Astrocyte of the cerebellum (primary cell): Measurements from ENCODE around the gene PLEKHG3.

ENCODE experiments used
- DNase-seq: peaks from one replicate; pipeline ENCODE4 v3.0.0-alpha.2; 2011; ENCODE audit warnings: low read depth
- H3K4me3 ChIP-seq: 2 replicates; pipeline ENCODE4 v1.5.1; 2011; ENCODE audit warnings: mild to moderate bottlenecking, low read depth, low read length, moderate library complexity
- in situ Hi-C: cut with HindIII; loops from 2 replicates; pipeline ENCODE4 v1.10.0; 2017; ENCODE audit warnings: low sequenced_read_pairs
- TF ChIP-seq, protein P1 (sequence below): IDR thresholded peaks from 2 replicates; pipeline ENCODE4 v1.5.1; 2012; ENCODE audit warnings: low read length, low read depth, moderate library complexity, mild to moderate bottlenecking; ENCODE audit errors: missing control alignments

The PLEKHG3 gene

DNA sequence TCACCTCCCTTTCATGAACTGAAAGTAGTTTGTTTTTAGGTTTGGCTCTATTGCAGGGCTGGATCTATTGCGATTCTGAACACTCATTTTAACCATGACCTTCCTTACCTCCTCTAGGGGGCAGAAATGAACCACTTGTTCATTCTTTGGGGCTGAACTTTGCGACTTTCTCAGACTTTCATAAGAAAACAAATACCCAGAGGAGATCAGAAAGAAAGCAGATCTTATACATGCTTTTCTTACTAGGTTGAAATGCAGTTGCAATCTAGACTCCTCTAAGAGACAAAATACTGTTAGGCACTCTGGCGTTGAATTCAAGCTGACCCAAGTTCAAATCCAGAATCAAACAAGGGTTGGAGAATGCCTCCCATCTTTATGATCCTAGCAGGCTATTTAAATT, 32.6 kb upstream of the PLEKHG3 start:
- DNase-seq, result peak; percentile 58
- TF ChIP-seq, protein P1, sequence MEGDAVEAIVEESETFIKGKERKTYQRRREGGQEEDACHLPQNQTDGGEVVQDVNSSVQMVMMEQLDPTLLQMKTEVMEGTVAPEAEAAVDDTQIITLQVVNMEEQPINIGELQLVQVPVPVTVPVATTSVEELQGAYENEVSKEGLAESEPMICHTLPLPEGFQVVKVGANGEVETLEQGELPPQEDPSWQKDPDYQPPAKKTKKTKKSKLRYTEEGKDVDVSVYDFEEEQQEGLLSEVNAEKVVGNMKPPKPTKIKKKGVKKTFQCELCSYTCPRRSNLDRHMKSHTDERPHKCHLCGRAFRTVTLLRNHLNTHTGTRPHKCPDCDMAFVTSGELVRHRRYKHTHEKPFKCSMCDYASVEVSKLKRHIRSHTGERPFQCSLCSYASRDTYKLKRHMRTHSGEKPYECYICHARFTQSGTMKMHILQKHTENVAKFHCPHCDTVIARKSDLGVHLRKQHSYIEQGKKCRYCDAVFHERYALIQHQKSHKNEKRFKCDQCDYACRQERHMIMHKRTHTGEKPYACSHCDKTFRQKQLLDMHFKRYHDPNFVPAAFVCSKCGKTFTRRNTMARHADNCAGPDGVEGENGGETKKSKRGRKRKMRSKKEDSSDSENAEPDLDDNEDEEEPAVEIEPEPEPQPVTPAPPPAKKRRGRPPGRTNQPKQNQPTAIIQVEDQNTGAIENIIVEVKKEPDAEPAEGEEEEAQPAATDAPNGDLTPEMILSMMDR, result peak; percentile 75
- no peak overlapping the region for H3K4me3 ChIP-seq
- in situ Hi-C loops, result loop anchor here (25.0 kb wide), 1 partner anchor 216 kb away; the partner anchor contains the start of gene SPTB

DNA sequence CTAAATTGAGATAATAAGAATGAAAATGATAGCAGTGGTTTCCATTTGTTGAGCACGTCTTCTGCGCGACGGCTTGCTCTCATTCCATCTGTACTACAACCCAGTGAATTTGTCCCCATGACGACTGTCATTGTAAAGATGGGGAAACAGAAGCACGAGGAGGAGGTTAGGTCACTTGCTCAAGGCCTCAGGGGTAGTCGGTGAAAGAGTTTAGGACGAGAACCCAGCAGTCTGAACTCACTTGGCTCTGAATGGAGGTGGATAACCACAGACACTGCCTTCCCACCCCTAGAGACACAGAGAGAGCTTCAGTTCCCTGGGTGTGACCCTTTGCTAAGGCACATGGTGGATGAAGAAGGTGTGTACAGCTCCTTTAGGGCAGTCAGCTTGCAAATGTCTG, 30.9 kb upstream of the PLEKHG3 start:
- in situ Hi-C loops, result loop anchor here (25.0 kb wide), 1 partner anchor 214 kb away; the partner anchor contains the start of gene SPTB
- TF ChIP-seq, protein P1, result no peak

DNA sequence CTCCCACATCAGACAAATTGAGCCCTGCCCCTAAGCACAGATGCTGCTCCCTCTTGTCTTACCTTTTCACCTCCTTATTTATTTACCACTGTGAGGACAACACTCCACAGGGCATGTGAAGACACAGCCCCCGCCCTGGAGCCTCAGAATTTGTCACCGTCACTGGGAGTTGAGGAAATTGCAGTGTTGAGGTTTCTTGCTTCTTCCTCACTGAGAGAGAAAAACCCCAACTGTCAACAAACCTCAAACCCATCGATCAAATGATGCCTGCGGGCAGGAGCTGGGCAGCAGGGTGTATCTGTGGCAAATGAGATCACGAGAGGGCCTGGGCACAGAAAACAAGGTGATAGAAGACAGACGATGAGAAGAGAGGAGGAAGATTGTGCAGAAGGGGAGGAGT, 30.5 kb upstream of the PLEKHG3 start:
- no peak for DNase-seq
- H3K4me3 ChIP-seq, result no peak overlapping the region
- in situ Hi-C loops, result loop anchor here (25.0 kb wide), 1 partner anchor 214 kb away; the partner anchor contains the start of gene SPTB
- TF ChIP-seq, protein P1, result no peak

More for the DNA sequence above, 30.9 kb upstream of the PLEKHG3 start:
- no peak for DNase-seq
- H3K4me3 ChIP-seq, result no peak overlapping the region

DNA sequence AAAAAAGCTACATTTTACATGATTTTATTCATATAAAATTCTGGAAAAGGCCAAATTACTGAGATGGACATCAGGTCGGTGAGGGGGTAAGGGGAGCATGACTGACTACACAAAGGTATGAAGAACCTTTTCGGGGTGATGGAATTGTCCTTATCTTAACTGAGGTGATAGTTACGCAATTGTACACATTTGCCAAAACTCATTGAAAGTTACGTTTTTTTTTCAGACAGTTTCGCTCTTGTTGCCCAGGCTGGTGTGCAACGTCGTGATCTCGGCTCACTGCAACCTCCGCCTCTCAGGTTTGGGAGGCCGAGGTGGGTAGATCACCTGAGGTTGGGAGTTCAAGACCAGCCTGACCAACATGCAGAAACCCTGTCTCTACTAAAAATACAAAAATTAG, 29.4 kb upstream of the PLEKHG3 start:
- DNase-seq, result no peak
- TF ChIP-seq, protein P1, result no peak
- H3K4me3 ChIP-seq, result no peak overlapping the region
- in situ Hi-C loops, result loop anchor here (25.0 kb wide), 1 partner anchor 212 kb away; the partner anchor contains the start of gene SPTB

DNA sequence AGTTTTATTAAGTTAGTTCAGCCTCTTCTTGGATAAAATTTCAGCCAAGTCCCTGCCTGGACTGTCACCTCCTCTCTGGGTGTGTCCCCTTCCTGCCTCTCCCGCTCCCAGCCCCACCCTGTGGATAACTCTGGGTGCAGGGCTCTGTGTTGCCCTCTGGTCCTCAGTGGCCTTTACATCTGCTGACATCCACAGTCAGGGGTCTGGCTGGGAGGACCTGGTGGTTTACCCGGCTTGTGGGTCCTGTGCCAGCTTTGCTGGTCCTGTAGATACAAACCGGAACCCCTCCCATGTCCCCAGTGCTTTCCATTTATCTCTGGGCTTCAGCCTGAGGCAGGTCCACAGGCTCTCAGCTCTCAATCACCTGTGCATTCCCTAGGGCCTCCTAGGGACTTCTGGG, 28.9 kb upstream of the PLEKHG3 start:
- in situ Hi-C loops, result no loop called here
- DNase-seq, result no peak
- no peak overlapping the region for H3K4me3 ChIP-seq
- TF ChIP-seq, protein P1, result no peak

DNA sequence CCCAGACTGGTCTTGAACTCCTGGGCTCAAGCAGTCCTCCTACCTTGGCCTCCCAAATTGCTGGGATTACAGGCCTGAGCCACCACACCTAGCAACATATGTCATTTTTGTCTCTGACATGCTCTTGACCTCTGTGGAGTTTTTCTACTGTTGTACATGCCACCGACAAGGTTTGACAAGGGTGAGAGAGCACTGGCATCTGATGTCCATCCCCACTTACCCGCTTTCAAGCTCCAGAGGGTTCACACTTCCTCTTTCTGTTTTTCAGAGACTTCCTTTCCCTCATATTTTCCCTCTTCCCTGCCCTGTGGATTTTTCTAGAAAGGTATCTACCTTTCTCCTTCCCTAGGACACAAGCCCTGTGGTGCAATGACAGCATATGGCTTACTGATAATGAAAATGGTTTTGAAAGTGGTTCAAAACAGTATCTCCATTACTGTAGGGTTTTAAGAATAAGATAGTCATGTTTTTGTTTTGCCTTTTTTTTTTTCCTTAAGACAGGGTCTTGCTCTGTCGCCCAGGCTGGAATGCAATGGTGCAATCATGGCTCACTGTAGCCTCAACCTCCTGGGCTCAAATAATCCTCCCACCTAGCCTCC, 27.7 kb upstream of the PLEKHG3 start:
- in situ Hi-C loops, result no loop called here
- H3K4me3 ChIP-seq, result no peak overlapping the region
- DNase-seq, result no peak
- TF ChIP-seq, protein P1, result no peak
